ENCODE results near the gene POLRMT. TPM values are rescaled to one million over a fixed set of nuclear protein-coding genes. Genes with fewer than 3 reads are reported as not detected.

The POLRMT gene
- 10 to 100 TPM; 23.2 to 39.7 (median 33.1) TPM for total RNA-seq

GRCh38 chr19:633068-633785 lies at the start of gene POLRMT:
TSS of gene POLRMT (minus strand) at chr19:633537. CDS start at chr19:633512, 25 bp downstream.
- H3K4me3 ChIP-seq (replicated peaks in 1 of 3) = peak within 1 kb of the TSS; percentile 22 to 90 (median 78)
- peak within 1 kb of the TSS in 1 of 3 donors; percentile 44 for H3K27ac ChIP-seq
- DNase-seq = peak; percentile 98 to 99
- peaks cover 3 to 12% of the 10 kb centered on the region in 2 donors for H3K36me3 ChIP-seq
- 0 to 1% methylated on average over 25 to 38 of the region's 67 CpGs for WGBS, 2 donors
- TF ChIP-seq POLR2A (IDR thresholded peaks at IDR 0.05) (peak in 1 of 2 donors; percentile 29), CTCF (IDR thresholded peaks at IDR 0.05) (peak in 2 of 6 experiments; percentile 16 to 23)
- H3K9me3 ChIP-seq = no peaks in the 10 kb centered on the region
- intact Hi-C loops (cut with DNase I) = no loop called here
- no peaks in the 10 kb centered on the region for H3K27me3 ChIP-seq
- H3K4me1 ChIP-seq = peaks cover 16 to 21% of the 10 kb centered on the region in 2 donors

GRCh38 chr19:682678-683320 lies 49.5 kb upstream of the POLRMT start:
- no peak for DNase-seq
- Histone ChIP-seq H3K4me3 (replicated peaks in 1 of 3) (no peak overlapping the region), H3K36me3 (no peaks in the 10 kb centered on the region), H3K27ac (no peak overlapping the region), H3K4me1 (peaks cover 10 to 17% of the 10 kb centered on the region in 2 donors), H3K27me3 (no peaks in the 10 kb centered on the region), H3K9me3 (no peaks in the 10 kb centered on the region)
- no peak for TF ChIP-seq POLR2A (IDR thresholded peaks at IDR 0.05)
- TF ChIP-seq CTCF (IDR thresholded peaks at IDR 0.05) = no peak
- whole genome bisulfite sequencing, 2 donors = 79 to 87% methylated on average over 13 of the region's 25 CpGs
- intact Hi-C loops (cut with DNase I) = no loop called here

GRCh38 chr19:681029-682019 lies 48.0 kb upstream of the POLRMT start:
- intact Hi-C loops (cut with DNase I) = no loop called here
- Histone ChIP-seq H3K4me1 (peaks cover 17 to 32% of the 10 kb centered on the region in 2 donors), H3K36me3 (no peaks in the 10 kb centered on the region), H3K27me3 (no peaks in the 10 kb centered on the region), H3K9me3 (no peaks in the 10 kb centered on the region), H3K27ac (peak overlapping the region in 1 of 3 donors; percentile 89), H3K4me3 (replicated peaks in 1 of 3) (peak overlapping the region in 1 of 3 donors; percentile 87)
- DNase-seq = peak in 1 of 2 donors; percentile 78
- WGBS, 2 donors = 67 to 75% methylated on average over 31 to 33 of the region's 54 CpGs
- TF ChIP-seq POLR2A (IDR thresholded peaks at IDR 0.05) (no peak), CTCF (IDR thresholded peaks at IDR 0.05) (no peak)

GRCh38 chr19:680287-681028 lies 47.1 kb upstream of the POLRMT start:
- H3K36me3 ChIP-seq = no peaks in the 10 kb centered on the region
- peaks cover 17 to 38% of the 10 kb centered on the region in 2 donors for H3K4me1 ChIP-seq
- H3K27me3 ChIP-seq = no peaks in the 10 kb centered on the region
- H3K27ac ChIP-seq = peak overlapping the region; percentile 60 to 89 (median 65)
- 1 to 5% methylated on average over 8 to 12 of the region's 70 CpGs for WGBS, 2 donors
- peak; percentile 59 to 91 for TF ChIP-seq POLR2A (IDR thresholded peaks at IDR 0.05)
- TF ChIP-seq CTCF (IDR thresholded peaks at IDR 0.05) = peak in 3 of 6 experiments; percentile 44 to 56 (median 48)
- H3K9me3 ChIP-seq = no peaks in the 10 kb centered on the region
- intact Hi-C loops (cut with DNase I) = no loop called here
- peak; percentile 99 to 100 for DNase-seq
- H3K4me3 ChIP-seq (replicated peaks in 1 of 3) = peak overlapping the region; percentile 47 to 87 (median 72)
